IMR-90 (cell line): ENCODE data around the gene PCDHGA12. TPM values are rescaled to one million over a fixed set of nuclear protein-coding genes. Genes with fewer than 3 reads are reported as not detected.
A peak's percentile ranks its signal among the peaks of the same experiment; 100 is the strongest.

ENCODE experiments used
- ATAC-seq: fragments of 200-7000 bp; cut with Tn5 transposase; 2 replicates; pipeline ENCODE4 v1.9.1; 2020; ENCODE audit warnings: low read depth, mild to moderate bottlenecking, moderate library complexity
- BruUV-seq: library from RNA; stranded (reverse); fragments of 400-500 nt; replicated peaks from 2 replicates; lab custom pipeline; 2021; lab: Mats Ljungman, UMichigan
- CTCF ChIA-PET: fragments of 300-600 bp; formaldehyde crosslinking; extraction: SDS; loops from one replicate; lab custom pipeline; 2021; ENCODE audit warnings: antibody characterized with exemption; lab: Yijun Ruan, JAX
- POLR2A ChIA-PET: fragments of 300-600 bp; sonication (Branson Sonifier 250); formaldehyde crosslinking; loops from one replicate; lab custom pipeline; 2022; ENCODE audit warnings: antibody characterized with exemption; ENCODE audit not compliant: unreplicated experiment; lab: Charles Lee
- DNase-seq: peaks from one replicate; pipeline ENCODE4 v3.0.0; 2013
- H2AFZ ChIP-seq: replicated peaks from 2 replicates; pipeline ENCODE3; 2013; ENCODE audit warnings: low read length, mild to moderate bottlenecking; ENCODE audit not compliant: poor library complexity
- H2AK5ac ChIP-seq: 2 replicates; pipeline ENCODE4 v1.6.1; 2013; ENCODE audit warnings: low read depth, low read length, inconsistent platforms
- H2AK9ac ChIP-seq: replicated peaks from 2 replicates; pipeline ENCODE3; 2013; ENCODE audit warnings: mild to moderate bottlenecking, low read depth, low read length, moderate library complexity; ENCODE audit not compliant: poor library complexity
- H2BK120ac ChIP-seq: 2 replicates; pipeline ENCODE4 v1.6.1; 2013; ENCODE audit warnings: low read depth, low read length, inconsistent platforms
- H2BK15ac ChIP-seq: 3 replicates; pipeline ENCODE4 v1.6.1; 2013; ENCODE audit warnings: low read depth, low read length, inconsistent platforms
- H2BK20ac ChIP-seq: 2 replicates; pipeline ENCODE4 v1.6.1; 2013; ENCODE audit warnings: low read depth, mild to moderate bottlenecking, inconsistent platforms, low read length, moderate library complexity
- H2BK5ac ChIP-seq: 2 replicates; pipeline ENCODE4 v1.6.1; 2013; ENCODE audit warnings: mild to moderate bottlenecking, low read depth, low read length, inconsistent platforms; ENCODE audit not compliant: poor library complexity, severe bottlenecking
- H3K14ac ChIP-seq: replicated peaks from 2 replicates; pipeline ENCODE4 v1.6.1; 2013; ENCODE audit warnings: low read depth, low read length, inconsistent platforms
- H3K18ac ChIP-seq: 2 replicates; pipeline ENCODE4 v1.6.1; 2013; ENCODE audit warnings: low read depth, low read length, control low read depth
- H3K23ac ChIP-seq: 2 replicates; pipeline ENCODE4 v1.6.1; 2013; ENCODE audit warnings: low read depth, low read length, inconsistent platforms
- H3K27ac ChIP-seq: 2 replicates; pipeline ENCODE4 v1.5.1; 2013; ENCODE audit warnings: mild to moderate bottlenecking, control low read depth, low read length; ENCODE audit not compliant: insufficient read depth
- H3K27me3 ChIP-seq: 2 replicates; pipeline ENCODE4 v1.6.1; 2013; ENCODE audit warnings: low read length; ENCODE audit not compliant: control insufficient read depth, insufficient read depth
- H3K36me3 ChIP-seq: 2 replicates; pipeline ENCODE4 v1.6.1; 2013; ENCODE audit warnings: low read length, mixed read lengths; ENCODE audit not compliant: control insufficient read depth, insufficient read depth
- H3K4ac ChIP-seq: 2 replicates; pipeline ENCODE4 v1.6.1; 2013; ENCODE audit warnings: low read depth, low read length, inconsistent platforms
- H3K4me1 ChIP-seq: 2 replicates; pipeline ENCODE4 v1.6.1; 2013; ENCODE audit warnings: low read length, mixed read lengths; ENCODE audit not compliant: control insufficient read depth, insufficient read depth
- H3K4me2 ChIP-seq: 2 replicates; pipeline ENCODE4 v1.6.1; 2013; ENCODE audit warnings: low read depth, mild to moderate bottlenecking, control low read depth, low read length, moderate library complexity
- H3K4me3 ChIP-seq: 2 replicates; pipeline ENCODE4 v1.5.1; 2013; ENCODE audit warnings: low read depth, mild to moderate bottlenecking, control low read depth, low read length, moderate library complexity; ENCODE audit not compliant: insufficient read depth
- H3K56ac ChIP-seq: 2 replicates; pipeline ENCODE4 v1.6.1; 2013; ENCODE audit warnings: low read length, inconsistent platforms; ENCODE audit not compliant: insufficient read depth; ENCODE audit errors: extremely low read depth
- H3K79me1 ChIP-seq, 2 experiments: 2 replicates each; pipeline ENCODE4 v1.6.1; 2013; ENCODE audit warnings: low read length in 2 of 2, inconsistent platforms in 1 of 2, low read depth in 1 of 2
- H3K9ac ChIP-seq: 2 replicates; pipeline ENCODE4 v1.6.1; 2013; ENCODE audit warnings: low read depth, low read length, control low read depth
- H3K9me1 ChIP-seq: 2 replicates; pipeline ENCODE4 v1.6.1; 2013; ENCODE audit warnings: low read length, inconsistent platforms; ENCODE audit not compliant: insufficient read depth
- H3K9me3 ChIP-seq: 2 replicates; pipeline ENCODE4 v1.6.1; 2013; ENCODE audit warnings: low read length; ENCODE audit not compliant: control insufficient read depth, insufficient read depth
- H4K20me1 ChIP-seq: 2 replicates; pipeline ENCODE4 v1.6.1; 2013; ENCODE audit warnings: low read length, inconsistent platforms; ENCODE audit not compliant: insufficient read depth
- H4K5ac ChIP-seq: 2 replicates; pipeline ENCODE4 v1.6.1; 2013; ENCODE audit warnings: mild to moderate bottlenecking, low read depth, low read length, control low read depth
- H4K8ac ChIP-seq, 2 experiments: 2 replicates each; pipeline ENCODE4 v1.6.1; 2013; ENCODE audit warnings: low read depth in 2 of 2, low read length in 2 of 2, control low read depth in 1 of 2, inconsistent platforms in 1 of 2
- H4K91ac ChIP-seq: 2 replicates; pipeline ENCODE4 v1.6.1; 2013; ENCODE audit warnings: low read depth, low read length, inconsistent platforms; ENCODE audit not compliant: insufficient read depth
- CHD1 ChIP-seq: IDR thresholded peaks from 2 replicates; pipeline ENCODE4 v1.6.1; 2012; ENCODE audit warnings: low read depth, low read length, improper control_type of control experiment
- ELK1 ChIP-seq: fragments of 150-350 bp; IDR thresholded peaks from 2 replicates; pipeline ENCODE4 v1.6.1; 2016; ENCODE audit warnings: low read depth, mild to moderate bottlenecking, low read length, moderate library complexity, borderline replicate concordance
- MAFK ChIP-seq: IDR thresholded peaks from 2 replicates; pipeline ENCODE4 v1.6.1; 2012; ENCODE audit warnings: low read depth, low read length, improper control_type of control experiment
- RAD21 ChIP-seq: IDR thresholded peaks from 2 replicates; pipeline ENCODE4 v1.6.1; 2012; ENCODE audit warnings: low read length, improper control_type of control experiment
- RFX5 ChIP-seq: IDR thresholded peaks from 2 replicates; pipeline ENCODE4 v1.8.0; 2012; ENCODE audit warnings: low read depth, mild to moderate bottlenecking, low read length, moderate library complexity
- SMC3 ChIP-seq: fragments of 150-350 bp; IDR thresholded peaks from 2 replicates; pipeline ENCODE4 v1.6.1; 2016; ENCODE audit warnings: low read depth, mild to moderate bottlenecking, antibody characterized with exemption, low read length, moderate library complexity
- WGBS, 2 experiments: methylation state at CpG; one replicate each; pipeline versions ENCODE4 v1.1.5 to v1.1.7; 2013; ENCODE audit warnings: missing lambda C conversion rate in 2 of 2; ENCODE audit not compliant: insufficient read length in 1 of 2; ENCODE audit errors: extremely low coverage in 2 of 2; 5-methylcytosine and 5-hydroxymethylcytosine counted together
- dilution Hi-C: fragments of 300-500 bp; cut with HindIII; formaldehyde crosslinking; loops from one replicate; pipeline ENCODE4 v1.14.3; 2018; ENCODE audit warnings: low sequenced_read_pairs; ENCODE audit not compliant: unreplicated experiment
- in situ Hi-C: fragments of 300-500 bp; cut with MboI; formaldehyde crosslinking; loops from 3 replicates; pipeline ENCODE4 v1.14.3; 2019; ENCODE audit warnings: low sequenced_read_pairs, inconsistent platforms, mixed read lengths
- intact Hi-C: fragments of 100-400 bp; cut with micrococcal nuclease; formaldehyde crosslinking; loops from 2 replicates; pipeline ENCODE4 v1.10.0; 2022
- polyA plus RNA-seq, 3 experiments: library from polyadenylated mRNA; depleted of rRNA; stranded (reverse); fragments of >200 nt; gene quantifications; 2 replicates each; pipeline ENCODE4 v1.2.3, GENCODE V29; 2012; ENCODE audit warnings: low replicate concordance in 1 of 3
- total RNA-seq: library from RNA; depleted of rRNA; stranded (reverse); fragments of >200 nt; gene quantifications from 2 replicates; pipeline ENCODE4 v1.2.3, GENCODE V29; 2012

PCDHGA12 gene
- total and polyA plus RNA-seq, 2 of the 4 experiments (the other 2 are of a cell fraction): 7.9 to 8.8 TPM

- Histone ChIP-seq H3K4me1 (no peaks in the 10 kb centered on the region), H2AFZ (no peak overlapping the region), H3K27me3 (no peaks in the 10 kb centered on the region), H2AK9ac (no peak overlapping the region), H3K27ac (no peak overlapping the region), H3K9me1 (no peaks in the 10 kb centered on the region), H2BK5ac (no peak overlapping the region), H4K5ac (no peak overlapping the region), H2BK15ac (no peak overlapping the region), H3K23ac (no peak overlapping the region), H3K14ac (no peak overlapping the region), H2AK5ac (no peak overlapping the region), H4K8ac (no peak overlapping the region), H3K56ac (no peak overlapping the region), H3K79me1 (peaks cover under 1 to 6% of the 10 kb centered on the region in 2 experiments; a peak in 2 of 4 replicates), H3K18ac (no peak overlapping the region), H3K4me3 (no peak overlapping the region), H3K9me3 (no peaks in the 10 kb centered on the region), H3K4ac (no peak overlapping the region), H3K4me2 (no peak overlapping the region), H3K9ac (no peak overlapping the region), H4K91ac (no peak overlapping the region), H2BK20ac (no peak overlapping the region), H4K20me1 (no peaks in the 10 kb centered on the region), H2BK120ac (no peak overlapping the region), H3K36me3 (no peaks in the 10 kb centered on the region)
- POLR2A ChIA-PET: no interaction called here
- 100% methylated on average over 1 of the region's 3 CpGs; no CpG with 5 or more reads in 1 of the 2 experiments for WGBS, 2 experiments
- TF ChIP-seq RFX5 (no peak), ELK1 (no peak), CHD1 (no peak), SMC3 (no peak), RAD21 (no peak), MAFK (no peak)
- in situ Hi-C loops: no loop called here
- dilution Hi-C loops: no loop called here
- CTCF ChIA-PET: interaction anchor here (0.6 to 1.1 kb wide), 3 partner anchors 58 to 127 kb away, joined by 3 to 6 read pairs (median 5); no protein-coding TSS in a partner anchor
- BruUV-seq: no TSS peak
- ATAC-seq (no peak), DNase-seq (peak; percentile 41)
- intact Hi-C loops: no loop called here
Measured at GRCh38 chr5:141465351-141465750, 35.0 kb downstream of the PCDHGA12 start.
